Measurements from ENCODE around the gene KDR.

- TF ChIP-seq, protein P1, sequence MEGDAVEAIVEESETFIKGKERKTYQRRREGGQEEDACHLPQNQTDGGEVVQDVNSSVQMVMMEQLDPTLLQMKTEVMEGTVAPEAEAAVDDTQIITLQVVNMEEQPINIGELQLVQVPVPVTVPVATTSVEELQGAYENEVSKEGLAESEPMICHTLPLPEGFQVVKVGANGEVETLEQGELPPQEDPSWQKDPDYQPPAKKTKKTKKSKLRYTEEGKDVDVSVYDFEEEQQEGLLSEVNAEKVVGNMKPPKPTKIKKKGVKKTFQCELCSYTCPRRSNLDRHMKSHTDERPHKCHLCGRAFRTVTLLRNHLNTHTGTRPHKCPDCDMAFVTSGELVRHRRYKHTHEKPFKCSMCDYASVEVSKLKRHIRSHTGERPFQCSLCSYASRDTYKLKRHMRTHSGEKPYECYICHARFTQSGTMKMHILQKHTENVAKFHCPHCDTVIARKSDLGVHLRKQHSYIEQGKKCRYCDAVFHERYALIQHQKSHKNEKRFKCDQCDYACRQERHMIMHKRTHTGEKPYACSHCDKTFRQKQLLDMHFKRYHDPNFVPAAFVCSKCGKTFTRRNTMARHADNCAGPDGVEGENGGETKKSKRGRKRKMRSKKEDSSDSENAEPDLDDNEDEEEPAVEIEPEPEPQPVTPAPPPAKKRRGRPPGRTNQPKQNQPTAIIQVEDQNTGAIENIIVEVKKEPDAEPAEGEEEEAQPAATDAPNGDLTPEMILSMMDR (IDR thresholded peaks at IDR 0.05; ENCODE audit: low read length): no peak
- TF ChIP-seq EZH2 (IDR thresholded peaks at IDR 0.05; ENCODE audit: borderline replicate concordance, low read length): no peak
Observed at GRCh38 chr4:55127053-55127452, 1.7 kb upstream of the KDR start.

Measured in OCI-LY1 (cell line).